Fibroblast of pulmonary artery (primary cell): ENCODE measurements around the gene SMPD1.
A peak's percentile ranks its signal among the peaks of the same experiment; 100 is the strongest.

Source experiments
- DNase-seq: peaks from one replicate; pipeline ENCODE4 v3.0.0-alpha.2; 2010; ENCODE audit warnings: low read depth
- H3K4me3 ChIP-seq: replicated peaks from 2 replicates; pipeline ENCODE4 v1.5.1; 2011; ENCODE audit warnings: low read depth, mild to moderate bottlenecking, control low read depth, low read length, moderate library complexity
- TF ChIP-seq, protein P1 (sequence below): IDR thresholded peaks from 2 replicates; pipeline ENCODE4 v1.5.1; 2011; ENCODE audit warnings: mild to moderate bottlenecking, control low read depth, low read length, inconsistent platforms; ENCODE audit errors: missing control alignments

The SMPD1 gene

DNA sequence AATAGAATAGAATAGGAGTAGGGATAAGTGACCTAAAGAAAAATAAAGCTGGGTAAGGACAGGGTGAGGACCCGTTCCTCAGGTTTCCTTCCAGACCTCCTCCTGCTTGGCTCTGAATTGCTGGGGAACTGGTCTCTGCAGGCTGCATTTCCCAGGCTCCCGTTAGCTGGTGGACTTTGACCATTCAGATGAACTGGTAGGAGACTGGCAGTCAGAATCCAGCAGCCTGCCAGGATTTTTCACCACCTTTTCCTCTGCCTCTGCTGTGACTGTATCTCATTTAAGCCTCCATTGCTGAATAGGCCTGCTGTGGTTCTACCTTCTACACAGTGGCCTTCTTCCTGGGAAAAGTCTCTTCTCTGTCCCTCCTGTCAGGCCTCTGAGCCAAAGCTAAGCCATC, 24.6 kb upstream of the SMPD1 start:
- TF ChIP-seq, protein P1, sequence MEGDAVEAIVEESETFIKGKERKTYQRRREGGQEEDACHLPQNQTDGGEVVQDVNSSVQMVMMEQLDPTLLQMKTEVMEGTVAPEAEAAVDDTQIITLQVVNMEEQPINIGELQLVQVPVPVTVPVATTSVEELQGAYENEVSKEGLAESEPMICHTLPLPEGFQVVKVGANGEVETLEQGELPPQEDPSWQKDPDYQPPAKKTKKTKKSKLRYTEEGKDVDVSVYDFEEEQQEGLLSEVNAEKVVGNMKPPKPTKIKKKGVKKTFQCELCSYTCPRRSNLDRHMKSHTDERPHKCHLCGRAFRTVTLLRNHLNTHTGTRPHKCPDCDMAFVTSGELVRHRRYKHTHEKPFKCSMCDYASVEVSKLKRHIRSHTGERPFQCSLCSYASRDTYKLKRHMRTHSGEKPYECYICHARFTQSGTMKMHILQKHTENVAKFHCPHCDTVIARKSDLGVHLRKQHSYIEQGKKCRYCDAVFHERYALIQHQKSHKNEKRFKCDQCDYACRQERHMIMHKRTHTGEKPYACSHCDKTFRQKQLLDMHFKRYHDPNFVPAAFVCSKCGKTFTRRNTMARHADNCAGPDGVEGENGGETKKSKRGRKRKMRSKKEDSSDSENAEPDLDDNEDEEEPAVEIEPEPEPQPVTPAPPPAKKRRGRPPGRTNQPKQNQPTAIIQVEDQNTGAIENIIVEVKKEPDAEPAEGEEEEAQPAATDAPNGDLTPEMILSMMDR: no peak
- H3K4me3 ChIP-seq: no peak overlapping the region
- DNase-seq: no peak

- no peak for DNase-seq
- TF ChIP-seq, protein P1: no peak
- no peak overlapping the region for H3K4me3 ChIP-seq
Observed at GRCh38 chr11:6371825-6372224, 18.4 kb upstream of the SMPD1 start.

- TF ChIP-seq, protein P1: no peak
- H3K4me3 ChIP-seq: no peak overlapping the region
- DNase-seq: peak; percentile 48
Observed at GRCh38 chr11:6377902-6378639, 12.2 kb upstream of the SMPD1 start.

GRCh38 chr11:6378640-6378989, 11.7 kb upstream of the SMPD1 start:
- no peak for DNase-seq
- TF ChIP-seq, protein P1: no peak
- H3K4me3 ChIP-seq: no peak overlapping the region

DNA sequence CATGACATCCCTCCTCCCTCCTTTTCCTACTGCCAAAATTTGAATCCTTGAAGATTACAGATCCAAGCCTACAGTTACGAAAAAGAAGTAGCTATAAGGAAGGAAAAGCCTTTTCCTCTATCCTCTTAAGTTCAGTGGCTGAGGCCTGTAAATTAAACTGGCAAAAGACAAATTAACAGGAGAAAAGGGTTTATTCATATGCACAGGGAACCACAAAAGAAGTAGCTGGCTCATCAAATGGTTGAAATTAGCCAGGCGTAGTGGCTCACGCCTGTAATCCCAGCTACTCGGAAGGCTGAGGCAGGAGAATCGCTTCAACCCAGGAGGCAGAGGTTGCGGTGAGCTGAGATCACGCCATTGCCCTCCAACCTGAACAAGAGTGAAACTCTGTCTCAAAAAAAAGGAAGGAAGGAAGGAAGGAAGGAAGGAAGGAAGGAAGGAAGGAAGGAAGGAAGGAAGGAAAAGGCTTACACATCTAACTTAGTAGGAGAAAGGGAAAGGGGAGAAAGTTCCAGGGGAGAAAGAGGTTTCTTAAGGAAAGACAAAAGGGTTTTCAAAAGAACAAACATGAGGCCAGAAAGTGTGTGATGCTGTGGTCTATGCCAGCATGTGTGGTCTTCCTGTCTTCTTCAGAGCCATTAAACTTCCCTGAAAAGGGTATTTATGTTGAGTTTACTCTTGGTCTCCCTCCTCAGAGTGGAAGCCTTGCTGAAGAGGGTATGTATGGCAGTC, 5.1 kb upstream of the SMPD1 start:
- DNase-seq: no peak
- H3K4me3 ChIP-seq: no peak overlapping the region
- TF ChIP-seq, protein P1: no peak

DNA sequence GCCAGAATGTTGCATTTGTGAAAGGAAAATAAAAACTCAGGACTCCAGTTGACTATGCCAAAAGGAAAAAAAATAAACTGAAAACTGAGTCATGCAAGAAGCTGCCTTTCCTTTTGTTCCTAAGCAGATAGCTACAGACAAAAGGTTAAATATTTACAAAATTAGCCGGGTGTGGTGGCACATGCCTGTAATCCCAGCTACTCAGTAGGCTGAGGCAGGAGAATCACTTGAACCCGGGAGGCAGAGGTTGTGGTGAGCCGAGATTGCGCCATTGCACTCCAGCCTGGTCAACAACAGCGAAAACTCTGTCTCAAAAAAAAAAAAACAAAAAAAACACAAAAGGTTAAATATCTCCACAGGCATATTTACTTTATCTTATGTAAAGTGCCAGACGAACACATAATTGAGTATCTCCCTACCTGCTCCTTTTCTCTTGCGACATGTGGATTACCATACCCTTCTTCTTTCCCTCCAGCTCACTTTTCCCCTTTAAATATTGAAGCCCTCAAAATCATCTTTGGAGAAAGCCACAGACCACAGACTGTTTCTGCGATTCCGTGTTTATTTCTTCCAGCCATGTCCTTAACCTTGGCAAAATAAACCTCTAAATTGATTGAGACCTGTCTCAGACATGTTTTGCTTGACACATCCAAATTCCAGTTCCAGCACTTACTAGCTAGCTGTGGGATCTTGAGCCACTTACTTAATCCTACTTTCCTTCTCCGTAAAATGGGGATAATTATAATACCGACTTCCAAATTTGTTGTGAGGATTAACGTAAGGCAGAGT, 2.3 kb upstream of the SMPD1 start:
- TF ChIP-seq, protein P1: no peak
- peak; percentile 41 for DNase-seq
- no peak overlapping the region for H3K4me3 ChIP-seq
